Activated CD8-positive, alpha-beta memory T cell treated with anti-CD3 and anti-CD28 coated beads for 24 hours (primary cell): Measurements from ENCODE around the gene STAT6.

ENCODE experiments used
- DNase-seq: peaks from one replicate; pipeline ENCODE4 v3.0.0-alpha.2; 2020

The STAT6 gene

GRCh38 chr12:57046086-57046791 is 64.9 kb downstream of the STAT6 start:
- DNase-seq, result no peak
